Activated naive CD4-positive, alpha-beta T cell treated with anti-CD3 and anti-CD28 coated beads, Interleukin-2, amount 50 U/mL, for 72 hours (primary cell): ENCODE measurements around the gene LRP5. TPM values are rescaled to one million over a fixed set of nuclear protein-coding genes. Genes with fewer than 3 reads are reported as not detected.
A peak's percentile ranks its signal among the peaks of the same experiment; 100 is the strongest.

ENCODE experiments used
- ATAC-seq, 2 donors: fragments of 150-1000 bp; cut with Tn5 transposase; 2 replicates each; pipeline ENCODE4 v1.10.0; 2021; ENCODE audit warnings: mild to moderate bottlenecking in 2 of 2, moderate library complexity in 2 of 2
- DNase-seq, 2 donors: peaks; one replicate each; pipeline ENCODE4 v3.0.0; 2021 to 2022; ENCODE audit warnings: low spot score in 2 of 2
- H3K27ac Mint-ChIP-seq, 2 donors: one replicate each; pipeline ENCODE4 v1.8.0; 2022; ENCODE audit warnings: mild to moderate bottlenecking in 2 of 2, mixed read lengths in 2 of 2
- H3K36me3 Mint-ChIP-seq, 2 donors: one replicate each; pipeline ENCODE4 v1.8.0; 2022; ENCODE audit warnings: mixed read lengths in 2 of 2
- H3K9me3 Mint-ChIP-seq, 2 donors: one replicate each; pipeline ENCODE4 v1.8.0; 2022; ENCODE audit warnings: mixed read lengths in 2 of 2
- total RNA-seq, 2 donors: library from RNA; stranded (reverse); gene quantifications; one replicate each; pipeline ENCODE4 v1.2.3, GENCODE V29; 2022

Gene LRP5
- total RNA-seq, 2 donors from 2014 or later, result 8.7 to 14.1 TPM

DNA sequence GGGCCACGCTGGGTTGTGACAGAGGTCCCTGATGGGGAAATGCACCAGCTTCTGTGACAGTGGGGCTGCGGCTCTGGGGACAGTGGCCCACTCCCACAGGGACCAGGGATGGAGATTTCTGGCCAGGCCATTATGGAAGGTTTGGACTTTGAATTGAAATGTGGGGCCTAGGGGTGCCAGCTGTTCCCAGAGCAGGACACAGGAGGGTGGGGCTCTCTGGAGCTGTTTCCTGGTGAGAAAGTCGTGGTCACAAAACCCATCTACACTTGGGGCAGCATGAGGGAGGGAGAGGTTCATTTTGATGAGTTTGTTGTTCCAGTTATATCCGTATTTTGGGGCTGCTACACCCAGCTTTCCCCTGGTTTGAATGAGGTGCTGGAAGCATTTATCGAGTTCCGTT is 52.2 kb downstream of the LRP5 start:
- Mint-ChIP-seq H3K9me3 (no peaks in the 10 kb centered on the region), H3K36me3 (no peaks in the 10 kb centered on the region), H3K27ac (peak overlapping the region in 1 of 2 donors; percentile 77)
- DNase-seq (no peak), ATAC-seq (no peak)

- DNase-seq, result no peak
- H3K9me3 Mint-ChIP-seq, result no peaks in the 10 kb centered on the region
- H3K36me3 Mint-ChIP-seq, result no peaks in the 10 kb centered on the region
- H3K27ac Mint-ChIP-seq, result peak overlapping the region in 1 of 2 donors; percentile 79
- ATAC-seq, result no peak
These were observed 53.6 kb downstream of the LRP5 start for GRCh38 chr11:68365943-68366435.

GRCh38 chr11:68367252-68367651 is 54.9 kb downstream of the LRP5 start:
- ATAC-seq (no peak), DNase-seq (no peak)
- no peaks in the 10 kb centered on the region for H3K9me3 Mint-ChIP-seq
- H3K27ac Mint-ChIP-seq, result peak overlapping the region; percentile 44 to 50
- peaks cover 0 to 6% of the 10 kb centered on the region in 2 donors for H3K36me3 Mint-ChIP-seq

DNA sequence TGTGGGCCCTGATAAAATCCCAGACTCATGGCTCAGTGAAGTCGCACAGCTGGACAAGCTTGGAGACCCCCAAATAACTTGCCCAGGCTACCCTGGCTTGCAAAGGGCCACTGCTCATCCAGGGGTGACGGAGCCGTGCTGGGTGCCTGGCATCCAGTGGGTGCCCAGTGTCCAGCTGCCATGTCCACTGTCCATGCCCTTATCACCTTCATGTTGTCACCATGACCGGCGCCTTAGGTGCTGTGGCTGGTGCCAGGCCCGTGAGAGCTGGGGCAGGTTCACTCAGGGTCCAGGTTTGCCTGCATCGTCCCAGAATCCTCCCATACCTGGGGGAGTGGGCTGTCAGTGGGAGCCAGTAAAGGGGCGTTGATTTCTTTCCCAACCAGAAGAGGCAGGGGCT is 57.4 kb downstream of the LRP5 start:
- H3K9me3 Mint-ChIP-seq, result no peaks in the 10 kb centered on the region
- no peak overlapping the region for H3K27ac Mint-ChIP-seq
- DNase-seq, result no peak
- H3K36me3 Mint-ChIP-seq, result peaks cover 0 to 6% of the 10 kb centered on the region in 2 donors
- ATAC-seq, result no peak

DNA sequence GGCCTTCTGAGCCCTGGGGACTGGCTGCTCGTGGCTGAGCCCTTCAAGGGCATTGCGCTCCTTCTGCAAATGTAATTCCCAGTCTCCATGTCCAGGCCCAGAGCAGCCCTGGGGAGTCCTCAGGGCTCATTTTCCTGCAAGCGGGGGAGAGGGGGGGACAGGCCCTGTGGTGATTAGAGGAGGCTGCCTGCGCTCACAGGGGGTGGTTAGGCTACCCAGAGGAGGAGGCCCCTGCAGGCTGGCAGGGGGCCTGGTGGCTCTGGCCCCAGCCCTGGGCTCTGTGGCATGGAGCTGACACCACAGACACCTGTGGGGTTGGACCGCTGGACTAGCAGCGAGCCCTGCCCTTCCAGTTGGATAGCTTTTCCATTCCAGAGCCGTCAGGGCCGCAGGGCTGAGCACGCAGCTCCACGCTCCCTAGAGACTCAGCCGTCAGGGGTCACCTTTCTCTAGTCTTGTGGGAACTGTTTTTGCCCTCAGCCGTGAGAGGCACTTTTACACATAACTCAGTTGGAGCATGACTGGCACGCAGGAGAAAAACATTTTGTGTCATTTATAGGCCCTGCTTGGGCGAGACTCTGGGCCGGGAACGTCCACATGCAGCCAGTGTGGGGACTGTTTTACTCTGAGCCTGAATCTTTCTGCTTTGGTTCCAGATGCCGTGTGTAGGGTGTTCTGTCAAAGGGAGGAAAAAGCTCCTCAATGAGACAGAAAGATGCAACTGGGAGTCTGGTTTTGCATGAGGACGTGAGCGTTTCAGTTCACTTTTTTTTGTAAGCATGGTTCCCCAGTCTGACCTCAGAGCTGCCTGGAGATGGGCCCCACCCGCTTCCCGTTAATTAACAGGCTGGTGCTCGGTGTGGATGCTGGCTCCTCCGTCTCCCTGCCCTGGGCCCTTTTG is 58.1 kb downstream of the LRP5 start:
- Mint-ChIP-seq H3K27ac (peak overlapping the region in 1 of 2 donors; percentile 37), H3K36me3 (peaks cover 0 to 6% of the 10 kb centered on the region in 2 donors), H3K9me3 (no peaks in the 10 kb centered on the region)
- no peak for ATAC-seq
- DNase-seq, result no peak

- no peak for DNase-seq
- H3K27ac Mint-ChIP-seq, result peak overlapping the region in 1 of 2 donors; percentile 37
These were observed 59.0 kb downstream of the LRP5 start for GRCh38 chr11:68371171-68372041.

DNA sequence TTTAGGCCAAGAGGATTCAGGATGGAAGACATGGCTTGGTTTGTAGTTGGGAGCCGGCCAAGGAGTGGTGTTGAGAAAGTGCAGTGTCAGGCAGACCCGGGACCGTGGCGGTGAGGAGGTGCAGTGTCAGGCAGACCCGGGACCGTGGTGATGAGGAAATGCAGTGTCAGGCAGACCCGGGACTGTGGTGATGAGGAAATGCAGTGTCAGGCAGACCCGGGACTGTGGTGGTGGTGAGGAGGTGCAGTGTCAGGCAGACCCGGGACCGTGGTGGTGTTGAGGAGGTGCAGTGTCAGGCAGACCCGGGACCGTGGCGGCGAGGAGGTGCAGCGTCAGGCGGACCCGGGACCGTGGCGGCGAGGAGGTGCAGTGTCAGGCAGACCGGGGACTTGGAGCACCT is 59.7 kb downstream of the LRP5 start:
- H3K36me3 Mint-ChIP-seq, result peaks cover 0 to 6% of the 10 kb centered on the region in 2 donors
- DNase-seq, result no peak
- no peaks in the 10 kb centered on the region for H3K9me3 Mint-ChIP-seq
- ATAC-seq, result no peak
- no peak overlapping the region for H3K27ac Mint-ChIP-seq

More at GRCh38 chr11:68371171-68372041, 59.0 kb downstream of the LRP5 start:
- ATAC-seq, result no peak
- Mint-ChIP-seq H3K9me3 (no peaks in the 10 kb centered on the region), H3K36me3 (peaks cover 0 to 6% of the 10 kb centered on the region in 2 donors)

DNA sequence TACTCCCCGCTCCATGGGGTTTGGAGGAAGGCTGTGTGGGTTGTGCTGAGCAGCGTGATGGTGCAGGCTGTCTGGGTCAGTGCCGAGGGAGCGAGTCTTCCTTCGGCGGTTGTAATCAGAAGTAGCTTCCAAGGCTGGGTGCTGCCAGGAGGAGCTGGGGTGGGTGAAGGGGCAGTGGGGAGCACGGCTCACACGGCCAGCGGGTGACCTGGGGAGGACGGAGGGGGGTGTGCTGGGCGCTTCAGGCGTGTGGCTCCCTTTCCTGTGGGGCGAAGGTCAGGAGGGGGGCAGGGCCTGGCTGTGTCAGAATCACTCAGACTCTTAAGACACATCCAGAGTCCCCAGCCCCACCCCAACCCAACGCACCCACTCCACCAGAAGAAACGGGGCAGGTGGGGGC is 60.2 kb downstream of the LRP5 start:
- no peaks in the 10 kb centered on the region for H3K9me3 Mint-ChIP-seq
- ATAC-seq (no peak), DNase-seq (no peak)
- peaks cover 0 to 6% of the 10 kb centered on the region in 2 donors for H3K36me3 Mint-ChIP-seq
- H3K27ac Mint-ChIP-seq, result no peak overlapping the region

GRCh38 chr11:68373189-68373814 is 60.9 kb downstream of the LRP5 start:
- ATAC-seq (no peak), DNase-seq (no peak)
- H3K27ac Mint-ChIP-seq, result peak overlapping the region in 1 of 2 donors; percentile 22
- H3K36me3 Mint-ChIP-seq, result peaks cover 0 to 6% of the 10 kb centered on the region in 2 donors
- H3K9me3 Mint-ChIP-seq, result no peaks in the 10 kb centered on the region

DNA sequence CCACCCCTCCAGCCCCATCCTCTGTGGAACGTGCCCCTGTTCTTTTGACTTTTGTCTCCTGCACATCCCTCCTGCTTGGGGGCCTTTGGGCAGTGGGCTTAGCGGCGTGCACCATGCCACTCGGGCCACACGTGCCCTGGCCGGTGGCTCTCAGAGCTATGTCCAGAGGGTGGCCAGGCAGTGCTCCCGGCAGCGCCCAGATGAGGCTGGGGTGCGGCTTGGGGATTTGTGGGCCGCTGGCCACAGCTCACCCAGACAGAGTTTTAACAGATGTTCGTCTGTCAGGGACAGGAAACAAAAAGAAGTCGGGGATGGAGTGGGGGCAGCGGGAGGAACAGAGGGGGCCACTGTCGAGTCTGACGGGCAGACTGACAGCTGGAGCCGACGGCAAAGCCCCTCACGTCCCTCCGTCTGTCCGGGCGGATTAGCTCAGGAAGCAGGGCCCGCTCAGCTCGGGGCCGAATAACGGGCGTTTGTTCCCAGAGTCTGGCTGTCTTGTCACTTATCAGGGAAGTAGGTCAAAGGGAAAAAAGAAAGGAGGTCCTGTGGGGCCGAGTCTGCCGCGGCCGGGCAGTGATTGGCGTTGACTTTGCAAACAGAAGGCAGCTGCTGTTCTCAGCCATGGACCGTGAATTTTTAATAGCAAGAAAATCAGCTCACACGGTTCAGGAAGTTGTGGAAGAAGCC is 61.6 kb downstream of the LRP5 start:
- ATAC-seq (no peak), DNase-seq (no peak)
- H3K9me3 Mint-ChIP-seq, result no peaks in the 10 kb centered on the region
- peaks cover 0 to 6% of the 10 kb centered on the region in 2 donors for H3K36me3 Mint-ChIP-seq
- H3K27ac Mint-ChIP-seq, result no peak overlapping the region

DNA sequence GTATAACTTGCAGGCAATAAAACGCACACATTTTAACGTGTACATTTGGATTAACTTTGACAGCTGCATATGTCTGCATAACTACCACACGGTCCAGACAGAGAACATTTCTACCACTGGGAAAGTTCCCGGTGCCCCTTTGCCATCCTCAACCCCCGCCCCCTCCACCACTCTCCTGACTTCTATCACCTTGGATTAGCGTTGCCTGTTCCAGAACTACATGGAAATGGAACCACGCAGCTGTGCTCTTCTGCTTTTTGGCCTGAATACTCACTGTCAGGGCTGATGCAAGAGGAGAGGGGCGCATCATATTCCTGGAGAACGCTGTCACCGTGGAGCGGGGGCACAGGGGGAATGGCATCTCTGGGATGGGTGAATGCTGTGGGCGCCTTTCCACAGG is 62.1 kb downstream of the LRP5 start:
- H3K9me3 Mint-ChIP-seq, result no peaks in the 10 kb centered on the region
- DNase-seq (no peak), ATAC-seq (no peak)
- H3K27ac Mint-ChIP-seq, result no peak overlapping the region
- peaks cover 0 to 6% of the 10 kb centered on the region in 2 donors for H3K36me3 Mint-ChIP-seq

- no peak overlapping the region for H3K27ac Mint-ChIP-seq
- H3K36me3 Mint-ChIP-seq, result peaks cover 0 to 6% of the 10 kb centered on the region in 2 donors
- H3K9me3 Mint-ChIP-seq, result no peaks in the 10 kb centered on the region
- DNase-seq (no peak), ATAC-seq (no peak)
These were observed 62.9 kb downstream of the LRP5 start for GRCh38 chr11:68375337-68375736.

- Mint-ChIP-seq H3K9me3 (no peaks in the 10 kb centered on the region), H3K27ac (no peak overlapping the region), H3K36me3 (peaks cover 0 to 6% of the 10 kb centered on the region in 2 donors)
- ATAC-seq (no peak), DNase-seq (no peak)
These were observed 63.4 kb downstream of the LRP5 start for GRCh38 chr11:68375766-68376165.

- H3K9me3 Mint-ChIP-seq, result no peaks in the 10 kb centered on the region
- DNase-seq, result no peak
- ATAC-seq, result no peak
- no peak overlapping the region for H3K27ac Mint-ChIP-seq
- H3K36me3 Mint-ChIP-seq, result no peaks in the 10 kb centered on the region
These were observed 65.0 kb downstream of the LRP5 start for GRCh38 chr11:68377389-68377795.

DNA sequence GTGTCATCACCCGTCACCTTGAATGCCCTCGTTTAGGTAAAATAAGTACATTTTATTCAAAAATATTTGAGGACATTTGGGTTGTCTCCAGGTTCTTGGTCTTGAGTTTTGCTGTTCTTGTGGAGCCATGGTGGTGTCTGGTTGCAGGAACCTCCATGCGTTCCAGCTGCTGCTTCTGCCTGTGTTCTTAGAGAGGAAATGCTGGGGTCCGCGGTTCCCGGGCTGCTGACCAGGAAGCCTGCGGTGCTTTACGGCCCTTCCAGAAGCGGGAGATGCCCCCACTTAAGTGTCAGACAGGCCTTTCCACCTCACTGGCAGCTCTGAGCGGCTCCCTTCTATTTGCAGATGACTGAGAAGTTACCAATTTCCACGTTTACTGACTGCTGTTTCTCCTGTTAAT is 66.8 kb downstream of the LRP5 start:
- H3K27ac Mint-ChIP-seq, result no peak overlapping the region
- DNase-seq (no peak), ATAC-seq (no peak)
- H3K9me3 Mint-ChIP-seq, result no peaks in the 10 kb centered on the region
- no peaks in the 10 kb centered on the region for H3K36me3 Mint-ChIP-seq
